Measurements from ENCODE around the gene PRKCB.

DNA sequence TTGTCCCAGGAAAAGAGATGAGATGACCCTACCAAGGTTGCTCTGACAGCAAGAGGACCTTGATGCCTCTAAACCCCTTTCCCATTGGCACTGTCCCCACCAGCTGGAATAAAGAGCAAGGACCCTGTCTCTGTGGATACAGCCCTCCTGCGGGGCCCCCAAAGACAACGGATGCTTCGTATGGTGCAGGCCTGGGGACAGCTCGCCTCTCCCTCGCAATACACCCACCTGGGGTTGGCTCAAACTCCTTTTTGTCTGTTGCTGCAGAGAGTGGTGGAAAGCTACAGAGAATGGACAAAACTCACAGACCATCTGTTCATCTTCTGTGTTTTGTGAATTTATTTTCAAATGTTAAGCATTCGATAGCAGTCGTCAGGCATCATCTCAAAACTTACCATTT lies 392.7 kb downstream of the PRKCB start:
- TF ChIP-seq EZH2phosphoT487 (IDR thresholded peaks at IDR 0.05; ENCODE audit: borderline replicate concordance, low read length): no peak
- TF ChIP-seq, protein P1, sequence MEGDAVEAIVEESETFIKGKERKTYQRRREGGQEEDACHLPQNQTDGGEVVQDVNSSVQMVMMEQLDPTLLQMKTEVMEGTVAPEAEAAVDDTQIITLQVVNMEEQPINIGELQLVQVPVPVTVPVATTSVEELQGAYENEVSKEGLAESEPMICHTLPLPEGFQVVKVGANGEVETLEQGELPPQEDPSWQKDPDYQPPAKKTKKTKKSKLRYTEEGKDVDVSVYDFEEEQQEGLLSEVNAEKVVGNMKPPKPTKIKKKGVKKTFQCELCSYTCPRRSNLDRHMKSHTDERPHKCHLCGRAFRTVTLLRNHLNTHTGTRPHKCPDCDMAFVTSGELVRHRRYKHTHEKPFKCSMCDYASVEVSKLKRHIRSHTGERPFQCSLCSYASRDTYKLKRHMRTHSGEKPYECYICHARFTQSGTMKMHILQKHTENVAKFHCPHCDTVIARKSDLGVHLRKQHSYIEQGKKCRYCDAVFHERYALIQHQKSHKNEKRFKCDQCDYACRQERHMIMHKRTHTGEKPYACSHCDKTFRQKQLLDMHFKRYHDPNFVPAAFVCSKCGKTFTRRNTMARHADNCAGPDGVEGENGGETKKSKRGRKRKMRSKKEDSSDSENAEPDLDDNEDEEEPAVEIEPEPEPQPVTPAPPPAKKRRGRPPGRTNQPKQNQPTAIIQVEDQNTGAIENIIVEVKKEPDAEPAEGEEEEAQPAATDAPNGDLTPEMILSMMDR (conservative IDR thresholded peaks at IDR 0.05; ENCODE audit: low read depth, low read length): no peak
- no peak for TF ChIP-seq EZH2 (IDR thresholded peaks at IDR 0.05; ENCODE audit: low read length, unreplicated experiment)

Data from PC-3 (cell line).